ENCODE data around the gene ANO9.

Gene ANO9

DNA sequence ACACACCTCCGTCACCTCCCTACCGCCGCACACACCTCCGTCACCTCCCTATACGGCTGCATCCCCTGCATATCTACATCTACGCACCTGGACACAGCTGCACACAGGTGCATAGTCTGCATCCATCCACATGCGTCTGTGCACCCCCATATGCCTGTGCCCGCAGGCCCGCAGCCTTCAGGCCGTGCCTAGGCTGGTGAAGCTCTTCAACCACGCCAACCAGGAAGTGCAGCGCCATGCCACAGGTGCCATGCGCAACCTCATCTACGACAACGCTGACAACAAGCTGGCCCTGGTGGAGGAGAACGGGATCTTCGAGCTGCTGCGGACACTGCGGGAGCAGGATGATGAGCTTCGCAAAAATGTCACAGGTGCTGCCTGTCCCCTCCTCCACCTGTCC is 43.0 kb downstream of the ANO9 start:
- Histone ChIP-seq H3K18ac (ENCODE audit: low read depth in 1 of 2, low read length in 2 of 2) (no peak overlapping the region), H3K27ac (ENCODE audit: low read length, poor library complexity, severe bottlenecking) (no peak overlapping the region), H3K4me1 (ENCODE audit: control insufficient read depth, insufficient read depth, low read depth, low read length) (peaks cover 24% of the 10 kb centered on the region), H2BK12ac (ENCODE audit: low read length in 2 of 2) (no peak overlapping the region), H3K79me1 (replicated peaks; ENCODE audit: low read length, poor library complexity, severe bottlenecking) (no peaks in the 10 kb centered on the region), H2BK120ac (ENCODE audit: low read depth, low read length) (no peak overlapping the region), H2BK15ac (ENCODE audit: low read depth, poor library complexity, severe bottlenecking) (no peak overlapping the region), H4K8ac (ENCODE audit: low read length) (no peak overlapping the region), H3K27me3 (ENCODE audit: control insufficient read depth in 1 of 2, insufficient read depth in 1 of 2, low read length in 2 of 2) (no peaks in the 10 kb centered on the region), H3K14ac (ENCODE audit: low read length in 2 of 2) (no peak overlapping the region), H2AK5ac (ENCODE audit: low read length, severe bottlenecking) (no peak overlapping the region), H3K9ac (ENCODE audit: low read length) (no peak overlapping the region), H2AFZ (ENCODE audit: low read depth, low read length) (no peak overlapping the region), H3K36me3 (ENCODE audit: control insufficient read depth in 1 of 2, insufficient read depth in 2 of 2, low read depth in 1 of 2, low read length in 2 of 2) (peaks cover 0 to 41% of the 10 kb centered on the region in 2 experiments), H3K23ac (ENCODE audit: low read length in 2 of 2) (no peak overlapping the region), H4K91ac (ENCODE audit: low read length) (no peak overlapping the region), H3K4me2 (ENCODE audit: low read length, poor library complexity, severe bottlenecking) (no peak overlapping the region), H3K4ac (ENCODE audit: low read depth in 1 of 2, low read length in 2 of 2) (no peak overlapping the region), H3K4me3 (ENCODE audit: insufficient read depth in 1 of 2, low read depth in 1 of 2, low read length in 2 of 2) (no peak overlapping the region), H3K9me3 (ENCODE audit: control insufficient read depth, low read length) (no peaks in the 10 kb centered on the region), H2BK5ac (ENCODE audit: low read depth, low read length, poor library complexity, severe bottlenecking) (no peak overlapping the region)
- 96% methylated on average over 20 of the region's 20 CpGs for WGBS
- peak; percentile 43 for DNase-seq

DNA sequence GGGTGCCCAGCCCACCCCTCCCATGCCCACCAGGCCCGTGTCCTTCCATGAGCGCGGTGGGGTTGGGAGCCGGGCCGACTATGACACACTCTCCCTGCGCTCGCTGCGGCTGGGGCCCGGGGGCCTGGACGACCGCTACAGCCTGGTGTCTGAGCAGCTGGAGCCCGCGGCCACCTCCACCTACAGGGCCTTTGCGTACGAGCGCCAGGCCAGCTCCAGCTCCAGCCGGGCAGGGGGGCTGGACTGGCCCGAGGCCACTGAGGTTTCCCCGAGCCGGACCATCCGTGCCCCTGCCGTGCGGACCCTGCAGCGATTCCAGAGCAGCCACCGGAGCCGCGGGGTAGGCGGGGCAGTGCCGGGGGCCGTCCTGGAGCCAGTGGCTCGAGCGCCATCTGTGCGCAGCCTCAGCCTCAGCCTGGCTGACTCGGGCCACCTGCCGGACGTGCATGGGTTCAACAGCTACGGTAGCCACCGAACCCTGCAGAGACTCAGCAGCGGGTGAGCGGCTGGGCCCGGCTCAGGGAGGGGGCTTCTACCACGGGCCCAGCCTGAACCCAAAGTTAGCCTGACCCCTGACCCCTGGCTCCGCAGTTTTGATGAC is 44.8 kb downstream of the ANO9 start:
- no peak overlapping the region for H3K4me2 ChIP-seq (ENCODE audit: low read length, poor library complexity, severe bottlenecking)
- H3K18ac ChIP-seq (ENCODE audit: low read depth in 1 of 2, low read length in 2 of 2), result no peak overlapping the region
- H3K79me1 ChIP-seq (replicated peaks; ENCODE audit: low read length, poor library complexity, severe bottlenecking), result peaks cover 1% of the 10 kb centered on the region
- WGBS, result 95% methylated on average over 43 of the region's 43 CpGs
- no peak overlapping the region for H2BK5ac ChIP-seq (ENCODE audit: low read depth, low read length, poor library complexity, severe bottlenecking)
- H3K9ac ChIP-seq (ENCODE audit: low read length), result peak overlapping the region; percentile 38
- no peak overlapping the region for H4K91ac ChIP-seq (ENCODE audit: low read length)
- H2AFZ ChIP-seq (ENCODE audit: low read depth, low read length), result no peak overlapping the region
- no peak overlapping the region for H2AK5ac ChIP-seq (ENCODE audit: low read length, severe bottlenecking)
- H2BK12ac ChIP-seq (ENCODE audit: low read length in 2 of 2), result no peak overlapping the region
- H3K27ac ChIP-seq (ENCODE audit: low read length, poor library complexity, severe bottlenecking), result no peak overlapping the region
- no peak overlapping the region for H4K8ac ChIP-seq (ENCODE audit: low read length)
- no peak overlapping the region for H3K14ac ChIP-seq (ENCODE audit: low read length in 2 of 2)
- no peaks in the 10 kb centered on the region for H3K27me3 ChIP-seq (ENCODE audit: control insufficient read depth in 1 of 2, insufficient read depth in 1 of 2, low read length in 2 of 2)
- peaks cover 0 to 31% of the 10 kb centered on the region in 2 experiments for H3K36me3 ChIP-seq (ENCODE audit: control insufficient read depth in 1 of 2, insufficient read depth in 2 of 2, low read depth in 1 of 2, low read length in 2 of 2)
- H3K4ac ChIP-seq (ENCODE audit: low read depth in 1 of 2, low read length in 2 of 2), result no peak overlapping the region
- H2BK15ac ChIP-seq (ENCODE audit: low read depth, poor library complexity, severe bottlenecking), result no peak overlapping the region
- no peak overlapping the region for H3K23ac ChIP-seq (ENCODE audit: low read length in 2 of 2)
- H3K4me1 ChIP-seq (ENCODE audit: control insufficient read depth, insufficient read depth, low read depth, low read length), result peaks cover 41% of the 10 kb centered on the region
- no peak overlapping the region for H2BK120ac ChIP-seq (ENCODE audit: low read depth, low read length)
- no peak for DNase-seq
- no peaks in the 10 kb centered on the region for H3K9me3 ChIP-seq (ENCODE audit: control insufficient read depth, low read length)
- peak overlapping the region; percentile 7 to 61 for H3K4me3 ChIP-seq (ENCODE audit: insufficient read depth in 1 of 2, low read depth in 1 of 2, low read length in 2 of 2)

DNA sequence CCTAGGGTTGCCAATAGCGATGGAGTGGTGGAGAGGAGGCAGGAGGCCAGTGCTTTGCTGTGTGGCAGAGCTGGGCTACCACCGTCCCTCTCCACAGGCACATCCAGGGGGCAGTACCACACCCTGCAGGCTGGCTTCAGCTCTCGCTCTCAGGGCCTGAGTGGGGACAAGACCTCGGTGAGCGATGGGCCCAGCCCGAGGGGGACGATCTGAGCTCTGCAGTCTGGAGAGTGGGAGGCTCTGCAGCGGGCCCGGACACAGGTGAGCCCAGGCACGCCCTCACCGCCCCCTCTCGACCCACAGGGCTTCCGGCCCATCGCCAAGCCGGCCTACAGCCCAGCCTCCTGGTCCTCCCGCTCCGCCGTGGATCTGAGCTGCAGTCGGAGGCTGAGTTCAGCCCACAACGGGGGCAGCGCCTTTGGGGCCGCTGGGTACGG is 45.3 kb downstream of the ANO9 start:
- Histone ChIP-seq H2BK15ac (ENCODE audit: low read depth, poor library complexity, severe bottlenecking) (no peak overlapping the region), H3K9ac (ENCODE audit: low read length) (peak overlapping the region; percentile 38), H3K4me1 (ENCODE audit: control insufficient read depth, insufficient read depth, low read depth, low read length) (peaks cover 41% of the 10 kb centered on the region), H2AFZ (ENCODE audit: low read depth, low read length) (no peak overlapping the region), H3K79me1 (replicated peaks; ENCODE audit: low read length, poor library complexity, severe bottlenecking) (peaks cover 1% of the 10 kb centered on the region), H3K27ac (ENCODE audit: low read length, poor library complexity, severe bottlenecking) (no peak overlapping the region), H3K4me2 (ENCODE audit: low read length, poor library complexity, severe bottlenecking) (no peak overlapping the region), H3K9me3 (ENCODE audit: control insufficient read depth, low read length) (no peaks in the 10 kb centered on the region), H2BK12ac (ENCODE audit: low read length in 2 of 2) (no peak overlapping the region), H3K4ac (ENCODE audit: low read depth in 1 of 2, low read length in 2 of 2) (no peak overlapping the region), H3K14ac (ENCODE audit: low read length in 2 of 2) (no peak overlapping the region), H4K8ac (ENCODE audit: low read length) (no peak overlapping the region), H2BK5ac (ENCODE audit: low read depth, low read length, poor library complexity, severe bottlenecking) (no peak overlapping the region), H3K18ac (ENCODE audit: low read depth in 1 of 2, low read length in 2 of 2) (no peak overlapping the region), H3K27me3 (ENCODE audit: control insufficient read depth in 1 of 2, insufficient read depth in 1 of 2, low read length in 2 of 2) (no peaks in the 10 kb centered on the region), H3K23ac (ENCODE audit: low read length in 2 of 2) (no peak overlapping the region), H3K4me3 (ENCODE audit: insufficient read depth in 1 of 2, low read depth in 1 of 2, low read length in 2 of 2) (peak overlapping the region in 1 of 2 experiments; percentile 61), H2BK120ac (ENCODE audit: low read depth, low read length) (no peak overlapping the region), H4K91ac (ENCODE audit: low read length) (no peak overlapping the region), H2AK5ac (ENCODE audit: low read length, severe bottlenecking) (no peak overlapping the region), H3K36me3 (ENCODE audit: control insufficient read depth in 1 of 2, insufficient read depth in 2 of 2, low read depth in 1 of 2, low read length in 2 of 2) (peaks cover 0 to 31% of the 10 kb centered on the region in 2 experiments)
- WGBS, result 86% methylated on average over 23 of the region's 23 CpGs
- peak; percentile 37 for DNase-seq

DNA sequence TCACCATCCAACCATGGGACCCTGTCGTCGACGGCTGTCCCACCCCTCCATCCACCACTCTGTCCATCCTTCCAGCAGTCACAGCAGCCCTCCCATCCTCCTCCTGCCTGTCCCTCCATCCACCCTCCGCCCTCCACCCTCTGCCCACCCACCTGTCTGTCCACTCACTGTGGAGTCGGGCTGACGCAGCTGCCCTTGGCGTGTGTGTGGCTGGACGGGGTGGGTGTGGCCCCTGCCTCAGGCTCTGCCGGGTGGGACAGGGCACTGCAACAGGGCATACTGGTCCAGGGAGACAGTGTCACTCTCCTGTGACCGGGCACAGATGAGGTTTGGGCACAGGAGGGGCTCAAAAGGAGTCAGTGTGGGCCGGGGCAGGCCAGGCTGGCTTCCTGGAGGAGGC is 45.9 kb downstream of the ANO9 start:
- Histone ChIP-seq H3K79me1 (replicated peaks; ENCODE audit: low read length, poor library complexity, severe bottlenecking) (peaks cover 1% of the 10 kb centered on the region), H3K18ac (ENCODE audit: low read depth in 1 of 2, low read length in 2 of 2) (no peak overlapping the region), H2BK120ac (ENCODE audit: low read depth, low read length) (no peak overlapping the region), H3K9me3 (ENCODE audit: control insufficient read depth, low read length) (no peaks in the 10 kb centered on the region), H3K36me3 (ENCODE audit: control insufficient read depth in 1 of 2, insufficient read depth in 2 of 2, low read depth in 1 of 2, low read length in 2 of 2) (peaks cover 0 to 31% of the 10 kb centered on the region in 2 experiments), H3K23ac (ENCODE audit: low read length in 2 of 2) (no peak overlapping the region), H4K91ac (ENCODE audit: low read length) (peak overlapping the region; percentile 69), H4K8ac (ENCODE audit: low read length) (no peak overlapping the region), H3K4ac (ENCODE audit: low read depth in 1 of 2, low read length in 2 of 2) (no peak overlapping the region), H3K4me1 (ENCODE audit: control insufficient read depth, insufficient read depth, low read depth, low read length) (peaks cover 41% of the 10 kb centered on the region), H2BK15ac (ENCODE audit: low read depth, poor library complexity, severe bottlenecking) (no peak overlapping the region), H3K27ac (ENCODE audit: low read length, poor library complexity, severe bottlenecking) (no peak overlapping the region), H2BK12ac (ENCODE audit: low read length in 2 of 2) (no peak overlapping the region), H3K4me3 (ENCODE audit: insufficient read depth in 1 of 2, low read depth in 1 of 2, low read length in 2 of 2) (no peak overlapping the region), H3K9ac (ENCODE audit: low read length) (no peak overlapping the region), H3K27me3 (ENCODE audit: control insufficient read depth in 1 of 2, insufficient read depth in 1 of 2, low read length in 2 of 2) (no peaks in the 10 kb centered on the region), H2AK5ac (ENCODE audit: low read length, severe bottlenecking) (no peak overlapping the region), H2BK5ac (ENCODE audit: low read depth, low read length, poor library complexity, severe bottlenecking) (no peak overlapping the region), H2AFZ (ENCODE audit: low read depth, low read length) (no peak overlapping the region), H3K4me2 (ENCODE audit: low read length, poor library complexity, severe bottlenecking) (no peak overlapping the region), H3K14ac (ENCODE audit: low read length in 2 of 2) (no peak overlapping the region)
- no peak for DNase-seq
- 91% methylated on average over 11 of the region's 11 CpGs for WGBS

Data from mesenchymal stem cell (in vitro differentiated cells and primary cell).